GM20431 (cell line): ENCODE measurements around the gene ITK.
"Not testable (repeated sequence)": the region's sequence is repeated elsewhere in the genome, so short reads cannot be mapped to it uniquely, and the experiment has no call there.

Experiments used
- in situ Hi-C: fragments of 300-500 bp; cut with MseI, MboI; formaldehyde crosslinking; loops from one replicate; pipeline ENCODE4 v1.15.0; 2020; ENCODE audit warnings: low sequenced_read_pairs; ENCODE audit not compliant: unreplicated experiment

Gene ITK

GRCh38 chr5:157166214-157167213, 14.1 kb upstream of the ITK start, which contains the start of gene GARIN3:
Gene GARIN3, minus strand, starts transcription at chr5:157166264. Its CDS starts 96 bp downstream, at chr5:157166168.
- in situ Hi-C loops: no loop called here

- in situ Hi-C loops: no loop called here
Measured at GRCh38 chr5:157167214-157167621, 13.4 kb upstream of the ITK start.

- in situ Hi-C loops: no loop called here
Measured at GRCh38 chr5:157168286-157168685, 12.4 kb upstream of the ITK start.

GRCh38 chr5:157172403-157172802, 8.2 kb upstream of the ITK start:
- in situ Hi-C loops: no loop called here

- in situ Hi-C loops: no loop called here
Measured at GRCh38 chr5:157175071-157175612, 5.5 kb upstream of the ITK start.

GRCh38 chr5:157177953-157178352, 2.7 kb upstream of the ITK start:
- in situ Hi-C loops: no loop called here

- in situ Hi-C loops: no loop called here
Measured at GRCh38 chr5:157178966-157179365, 1.7 kb upstream of the ITK start.

- in situ Hi-C loops: no loop called here
Measured at GRCh38 chr5:157182143-157182757, 1.6 kb downstream of the ITK start.

GRCh38 chr5:157184117-157184670, 3.6 kb downstream of the ITK start:
- in situ Hi-C loops: no loop called here

- in situ Hi-C loops: not testable (repeated sequence)
Measured at GRCh38 chr5:157185122-157185521, 4.5 kb downstream of the ITK start.

- in situ Hi-C loops: no loop called here
Measured at GRCh38 chr5:157186309-157187045, 5.8 kb downstream of the ITK start.

GRCh38 chr5:157187046-157187754, 6.6 kb downstream of the ITK start:
- in situ Hi-C loops: no loop called here

- in situ Hi-C loops: no loop called here
Measured at GRCh38 chr5:157188270-157188669, 7.6 kb downstream of the ITK start.

GRCh38 chr5:157189223-157189622, 8.6 kb downstream of the ITK start:
- in situ Hi-C loops: no loop called here

GRCh38 chr5:157193699-157194424, 13.2 kb downstream of the ITK start:
- in situ Hi-C loops: no loop called here

GRCh38 chr5:157196045-157196444, 15.4 kb downstream of the ITK start:
- in situ Hi-C loops: no loop called here

GRCh38 chr5:157197086-157197485, 16.4 kb downstream of the ITK start:
- in situ Hi-C loops: no loop called here

GRCh38 chr5:157198277-157198986, 17.8 kb downstream of the ITK start:
- in situ Hi-C loops: no loop called here
